Diencephalon (tissue), 1 donor: ENCODE results near the gene LRRC1. TPM values are rescaled to one million over a fixed set of nuclear protein-coding genes. Genes with fewer than 3 reads are reported as not detected.

Experiments used
- total RNA-seq: library from RNA; depleted of rRNA; stranded (reverse); fragments of >200 nt; gene quantifications from one replicate; pipeline ENCODE4 v1.2.3, GENCODE V29; 2014

Gene LRRC1
- total RNA-seq: 12.5 TPM

DNA sequence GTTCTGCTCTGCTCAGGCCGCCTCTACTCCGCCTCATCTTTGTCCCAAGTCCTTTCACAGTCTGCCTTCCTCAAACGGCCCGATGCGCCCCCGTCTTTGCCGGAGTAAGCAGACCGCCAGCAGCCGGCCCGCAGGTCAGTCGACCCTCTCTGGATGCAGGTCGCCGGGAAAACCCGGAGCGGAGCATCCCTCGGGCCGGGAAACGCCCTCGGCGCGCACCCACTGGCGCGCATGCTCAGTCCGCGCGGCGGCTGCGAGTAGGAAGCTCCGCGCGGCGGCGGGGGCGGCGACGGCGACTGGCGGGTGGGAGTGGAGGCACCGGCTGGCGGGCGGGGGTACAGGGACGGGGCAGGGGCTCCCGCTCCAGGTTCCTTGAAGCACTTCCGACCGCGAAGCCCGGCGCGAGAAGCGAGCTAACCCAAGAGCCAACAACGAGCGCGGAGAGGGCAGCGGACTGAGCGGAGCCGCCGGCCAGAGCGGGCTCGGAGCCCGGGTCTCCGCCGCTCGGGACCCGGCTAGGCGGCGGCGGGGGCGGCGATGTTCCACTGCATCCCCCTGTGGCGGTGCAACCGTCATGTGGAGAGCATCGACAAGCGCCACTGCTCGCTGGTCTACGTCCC lies at the start of gene LRRC1:
LRRC1 (plus strand) TSS at position 286 of the 620 bp plus-strand sequence; CDS start at position 538, 252 bp downstream.

Other genes with a start within 250 kb of the LRRC1 start
- 25.1 TPM for gene GCLC, start 249.9 kb upstream of the LRRC1 start, total RNA-seq
- 0.46 TPM for gene KLHL31, start 129.2 kb upstream of the LRRC1 start, total RNA-seq